WTC11 (cell line): ENCODE data around the gene ST6GALNAC5.

Source experiments
- AR ChIP-seq: fragments of 250-450 bp; sonication (Bioruptor Pico); IDR thresholded peaks from 2 replicates; pipeline ENCODE4 v1.9.0; 2021; ENCODE audit warnings: mild to moderate bottlenecking
- CTCF ChIP-seq: fragments of 200-600 bp; IDR thresholded peaks from 2 replicates; pipeline ENCODE4 v1.8.0; 2022; ENCODE audit warnings: antibody characterized with exemption
- FOXP1 ChIP-seq: sonication (generic); formaldehyde crosslinking; IDR thresholded peaks from 2 replicates; pipeline ENCODE4 v1.8.0; 2022; ENCODE audit warnings: missing genetic modification reagents, mild to moderate bottlenecking, moderate library complexity, borderline replicate concordance
- IRF1 ChIP-seq: sonication (generic); formaldehyde crosslinking; IDR thresholded peaks from 2 replicates; pipeline ENCODE4 v1.8.0; 2023; ENCODE audit warnings: missing genetic modification reagents
- NR2C2 ChIP-seq: sonication (generic); formaldehyde crosslinking; IDR thresholded peaks from 2 replicates; pipeline ENCODE4 v1.8.0; 2022; ENCODE audit warnings: mild to moderate bottlenecking, missing genetic modification reagents
- NR3C1 ChIP-seq: sonication (generic); formaldehyde crosslinking; conservative IDR thresholded peaks from 2 replicates; pipeline ENCODE4 v1.8.1; 2023; ENCODE audit warnings: low read depth, mild to moderate bottlenecking, missing genetic modification reagents
- SMAD3 ChIP-seq: sonication (generic); formaldehyde crosslinking; IDR thresholded peaks from 2 replicates; pipeline ENCODE4 v1.8.0; 2022; ENCODE audit warnings: missing genetic modification reagents, mild to moderate bottlenecking, borderline replicate concordance
- SP1 ChIP-seq: sonication (generic); formaldehyde crosslinking; conservative IDR thresholded peaks from 2 replicates; pipeline ENCODE4 v1.8.1; 2022; ENCODE audit warnings: missing genetic modification reagents
- ZBTB21 ChIP-seq: sonication (generic); formaldehyde crosslinking; IDR thresholded peaks from 2 replicates; pipeline ENCODE4 v1.8.1; 2023; ENCODE audit warnings: mild to moderate bottlenecking, missing genetic modification reagents, borderline replicate concordance
- ZNF138 ChIP-seq: sonication (generic); formaldehyde crosslinking; conservative IDR thresholded peaks from 2 replicates; pipeline ENCODE4 v1.8.1; 2022; ENCODE audit warnings: mild to moderate bottlenecking, moderate library complexity, missing genetic modification reagents
- ZNF423 ChIP-seq: fragments of 250-450 bp; sonication (Bioruptor Pico); IDR thresholded peaks from 2 replicates; pipeline ENCODE4 v2.1.2; 2022; ENCODE audit warnings: mild to moderate bottlenecking, moderate library complexity
- ZNF532 ChIP-seq: fragments of 250-450 bp; sonication (Bioruptor Pico); IDR thresholded peaks from 2 replicates; pipeline ENCODE4 v1.9.0; 2021; ENCODE audit warnings: mild to moderate bottlenecking, borderline replicate concordance
- ZSCAN18 ChIP-seq: fragments of 250-450 bp; sonication (Bioruptor Pico); IDR thresholded peaks from 2 replicates; pipeline ENCODE4 v2.1.2; 2022; ENCODE audit warnings: mild to moderate bottlenecking, moderate library complexity

- no peak for TF ChIP-seq CTCF
- no peak for TF ChIP-seq NR3C1 (CRISPR knock-in tag)
- no peak for TF ChIP-seq FOXP1 (CRISPR knock-in tag)
- TF ChIP-seq ZNF532 (CRISPR knock-in tag), result no peak
- no peak for TF ChIP-seq IRF1 (CRISPR knock-in tag)
- no peak for TF ChIP-seq ZSCAN18
- TF ChIP-seq SMAD3, result no peak
- no peak for TF ChIP-seq ZNF423
- TF ChIP-seq ZBTB21, result no peak
- TF ChIP-seq AR (CRISPR knock-in tag), result no peak
- no peak for TF ChIP-seq ZNF138 (CRISPR knock-in tag)
- TF ChIP-seq NR2C2 (CRISPR knock-in tag), result no peak
- TF ChIP-seq SP1, result no peak
These were observed 714 bp upstream of the ST6GALNAC5 start for GRCh38 chr1:76866566-76866965.
